ENCODE data around the gene PDE7B.

GRCh38 chr6:136113736-136114173, 262.3 kb downstream of the PDE7B start:
- TF ChIP-seq, protein P1, sequence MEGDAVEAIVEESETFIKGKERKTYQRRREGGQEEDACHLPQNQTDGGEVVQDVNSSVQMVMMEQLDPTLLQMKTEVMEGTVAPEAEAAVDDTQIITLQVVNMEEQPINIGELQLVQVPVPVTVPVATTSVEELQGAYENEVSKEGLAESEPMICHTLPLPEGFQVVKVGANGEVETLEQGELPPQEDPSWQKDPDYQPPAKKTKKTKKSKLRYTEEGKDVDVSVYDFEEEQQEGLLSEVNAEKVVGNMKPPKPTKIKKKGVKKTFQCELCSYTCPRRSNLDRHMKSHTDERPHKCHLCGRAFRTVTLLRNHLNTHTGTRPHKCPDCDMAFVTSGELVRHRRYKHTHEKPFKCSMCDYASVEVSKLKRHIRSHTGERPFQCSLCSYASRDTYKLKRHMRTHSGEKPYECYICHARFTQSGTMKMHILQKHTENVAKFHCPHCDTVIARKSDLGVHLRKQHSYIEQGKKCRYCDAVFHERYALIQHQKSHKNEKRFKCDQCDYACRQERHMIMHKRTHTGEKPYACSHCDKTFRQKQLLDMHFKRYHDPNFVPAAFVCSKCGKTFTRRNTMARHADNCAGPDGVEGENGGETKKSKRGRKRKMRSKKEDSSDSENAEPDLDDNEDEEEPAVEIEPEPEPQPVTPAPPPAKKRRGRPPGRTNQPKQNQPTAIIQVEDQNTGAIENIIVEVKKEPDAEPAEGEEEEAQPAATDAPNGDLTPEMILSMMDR (IDR thresholded peaks at IDR 0.05 in 8 of 11, conservative IDR thresholded peaks at IDR 0.05 in 3 of 11), result no peak
- no peak for TF ChIP-seq POLR2A (IDR thresholded peaks at IDR 0.05)
- TF ChIP-seq POLR2AphosphoS5 (IDR thresholded peaks at IDR 0.05), result no peak
